Mesenchymal stem cell (in vitro differentiated cells and primary cell): Measurements from ENCODE around the gene TRAPPC2.

Experiments used
- DNase-seq: peaks from one replicate; pipeline ENCODE4 v3.0.0-alpha.2; 2013
- H2AFZ ChIP-seq: one replicate; pipeline ENCODE4 v1.6.1; 2013; ENCODE audit warnings: low read depth, mild to moderate bottlenecking, control low read depth, inconsistent platforms, low read length, moderate library complexity
- H2AK5ac ChIP-seq: 2 replicates; pipeline ENCODE4 v1.6.1; 2013; ENCODE audit warnings: low read length, moderate library complexity, mild to moderate bottlenecking, inconsistent platforms; ENCODE audit not compliant: severe bottlenecking
- H2BK120ac ChIP-seq: one replicate; pipeline ENCODE4 v1.6.1; 2013; ENCODE audit warnings: low read depth, mild to moderate bottlenecking, inconsistent platforms, low read length, moderate library complexity
- H2BK12ac ChIP-seq, 2 experiments: one replicate each; pipeline ENCODE4 v1.6.1; 2013; ENCODE audit warnings: inconsistent platforms in 2 of 2, low read length in 2 of 2, mild to moderate bottlenecking in 2 of 2, moderate library complexity in 2 of 2, control low read depth in 1 of 2
- H2BK15ac ChIP-seq: one replicate; pipeline ENCODE4 v1.6.1; 2013; ENCODE audit warnings: mild to moderate bottlenecking, low read depth, inconsistent platforms; ENCODE audit not compliant: poor library complexity, severe bottlenecking
- H2BK5ac ChIP-seq: 2 replicates; pipeline ENCODE4 v1.6.1; 2013; ENCODE audit warnings: low read depth, mild to moderate bottlenecking, low read length, control low read depth, inconsistent platforms; ENCODE audit not compliant: poor library complexity, severe bottlenecking
- H3K14ac ChIP-seq, 2 experiments: one replicate each; pipeline ENCODE4 v1.6.1; 2013; ENCODE audit warnings: inconsistent platforms in 2 of 2, low read length in 2 of 2, control low read depth in 1 of 2, mild to moderate bottlenecking in 1 of 2, moderate library complexity in 1 of 2
- H3K18ac ChIP-seq, 2 experiments: one replicate each; pipeline ENCODE4 v1.6.1; 2013; ENCODE audit warnings: inconsistent platforms in 2 of 2, low read length in 2 of 2, control low read depth in 1 of 2, low read depth in 1 of 2, mild to moderate bottlenecking in 1 of 2
- H3K23ac ChIP-seq, 2 experiments: one replicate each; pipeline ENCODE4 v1.6.1; 2013; ENCODE audit warnings: inconsistent platforms in 2 of 2, low read length in 2 of 2, mild to moderate bottlenecking in 2 of 2, moderate library complexity in 2 of 2, control low read depth in 1 of 2
- H3K27ac ChIP-seq: 2 replicates; pipeline ENCODE4 v1.5.1; 2013; ENCODE audit warnings: mild to moderate bottlenecking, moderate library complexity, low read length, control low read depth, inconsistent platforms; ENCODE audit not compliant: poor library complexity, severe bottlenecking
- H3K27me3 ChIP-seq, 2 experiments: 2 replicates each; pipeline versions ENCODE4 v1.6.1 to v1.7.0; 2013; ENCODE audit warnings: low read length in 2 of 2, mild to moderate bottlenecking in 2 of 2, moderate library complexity in 2 of 2, control low read depth in 1 of 2, inconsistent platforms in 1 of 2; ENCODE audit not compliant: control insufficient read depth in 1 of 2, insufficient read depth in 1 of 2
- H3K36me3 ChIP-seq, 2 experiments: 2 replicates each; pipeline versions ENCODE4 v1.6.1 to v1.7.0; 2013; ENCODE audit warnings: low read length in 2 of 2, control low read depth in 1 of 2, inconsistent platforms in 1 of 2, low read depth in 1 of 2, mild to moderate bottlenecking in 1 of 2; ENCODE audit not compliant: insufficient read depth in 2 of 2, control insufficient read depth in 1 of 2
- H3K4ac ChIP-seq, 2 experiments: one replicate each; pipeline ENCODE4 v1.6.1; 2013; ENCODE audit warnings: inconsistent platforms in 2 of 2, low read length in 2 of 2, mild to moderate bottlenecking in 2 of 2, moderate library complexity in 2 of 2, control low read depth in 1 of 2, low read depth in 1 of 2
- H3K4me1 ChIP-seq: 2 replicates; pipeline ENCODE4 v1.6.1; 2013; ENCODE audit warnings: low read depth, low read length, control low read depth; ENCODE audit not compliant: control insufficient read depth, insufficient read depth
- H3K4me2 ChIP-seq: 2 replicates; pipeline ENCODE4 v1.6.1; 2013; ENCODE audit warnings: low read length, mild to moderate bottlenecking, inconsistent platforms; ENCODE audit not compliant: poor library complexity, severe bottlenecking
- H3K4me3 ChIP-seq, 2 experiments: 2 replicates each; pipeline versions ENCODE4 v1.5.1 to v1.7.0; 2013; ENCODE audit warnings: low read length in 2 of 2, mild to moderate bottlenecking in 2 of 2, control low read depth in 1 of 2, low read depth in 1 of 2; ENCODE audit not compliant: insufficient read depth in 1 of 2
- H3K79me1 ChIP-seq: replicated peaks from 2 replicates; pipeline ENCODE4 v1.6.1; 2013; ENCODE audit warnings: mild to moderate bottlenecking, control low read depth, low read length, inconsistent platforms; ENCODE audit not compliant: poor library complexity, severe bottlenecking
- H3K9ac ChIP-seq: 2 replicates; pipeline ENCODE4 v1.7.0; 2013; ENCODE audit warnings: mild to moderate bottlenecking, low read length, moderate library complexity
- H3K9me3 ChIP-seq: 2 replicates; pipeline ENCODE4 v1.7.0; 2013; ENCODE audit warnings: mild to moderate bottlenecking, low read length; ENCODE audit not compliant: control insufficient read depth
- H4K8ac ChIP-seq: one replicate; pipeline ENCODE4 v1.6.1; 2013; ENCODE audit warnings: inconsistent platforms, mild to moderate bottlenecking, low read length, moderate library complexity
- H4K91ac ChIP-seq: one replicate; pipeline ENCODE4 v1.6.1; 2013; ENCODE audit warnings: mild to moderate bottlenecking, low read length, inconsistent platforms
- WGBS: methylation state at CpG from one replicate; pipeline ENCODE4 v1.1.7; 2013; ENCODE audit warnings: mixed read lengths; 5-methylcytosine and 5-hydroxymethylcytosine counted together

The TRAPPC2 gene

DNA sequence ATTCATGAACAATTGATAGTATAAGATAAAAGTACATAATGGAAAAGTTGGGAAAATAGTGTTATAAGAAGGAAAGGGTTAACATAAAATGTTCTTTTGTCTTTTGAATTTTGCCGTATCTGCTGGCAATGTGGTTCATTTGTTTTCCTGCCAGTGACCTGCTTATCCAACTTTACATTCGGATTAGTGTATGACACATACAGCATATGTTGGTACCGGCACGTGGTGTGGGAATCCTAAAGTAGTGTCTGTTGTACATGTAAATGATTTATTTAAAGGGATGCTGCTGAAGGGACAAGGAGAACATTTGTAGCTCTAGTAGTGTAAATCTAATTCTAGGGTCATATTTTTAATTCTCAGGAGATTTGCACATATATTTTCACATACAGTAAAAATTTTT is 34.0 kb downstream of the TRAPPC2 start:
- no peaks in the 10 kb centered on the region for H3K9me3 ChIP-seq
- H3K9ac ChIP-seq = no peak overlapping the region

DNA sequence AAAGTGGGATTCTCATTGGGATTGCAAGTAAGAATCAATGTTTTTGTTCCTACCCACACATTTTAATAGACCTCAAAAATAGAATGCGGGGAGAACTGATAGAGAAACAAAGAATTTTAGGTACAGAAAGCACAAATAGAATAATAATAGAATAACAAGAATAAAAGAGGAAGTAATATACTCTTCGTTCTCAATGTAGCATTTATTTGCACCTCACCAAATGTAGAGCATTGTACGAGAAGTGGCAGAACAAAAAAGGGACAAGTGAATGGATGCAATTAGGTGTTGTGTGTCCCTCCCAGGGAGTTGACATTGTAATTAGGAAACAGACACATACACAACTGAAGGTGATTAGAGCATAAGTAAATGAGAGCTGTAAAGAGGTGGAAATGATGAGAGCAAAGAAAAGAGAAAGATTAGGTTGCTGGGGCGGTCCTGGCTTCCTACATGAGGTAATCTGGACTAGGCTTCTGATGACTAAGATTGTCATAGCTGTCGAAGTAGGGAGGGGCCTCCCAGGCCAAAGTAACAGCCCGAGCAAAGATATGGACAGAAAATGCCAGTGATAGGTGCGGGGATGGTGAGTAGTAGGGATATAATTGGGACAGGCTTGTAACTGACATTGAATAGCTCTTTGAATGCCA is 35.1 kb downstream of the TRAPPC2 start:
- Histone ChIP-seq H3K4ac (no peak overlapping the region), H2BK12ac (no peak overlapping the region), H3K36me3 (peaks cover 0 to 14% of the 10 kb centered on the region in 2 experiments), H3K9me3 (no peaks in the 10 kb centered on the region), H3K27me3 (no peaks in the 10 kb centered on the region), H2BK120ac (no peak overlapping the region), H2AFZ (no peak overlapping the region), H4K91ac (no peak overlapping the region), H3K14ac (no peak overlapping the region), H2BK5ac (no peak overlapping the region), H3K4me1 (peaks cover 3% of the 10 kb centered on the region), H3K18ac (no peak overlapping the region), H3K9ac (no peak overlapping the region), H4K8ac (no peak overlapping the region), H3K23ac (no peak overlapping the region), H3K27ac (no peak overlapping the region), H2BK15ac (no peak overlapping the region), H3K4me2 (no peak overlapping the region), H3K79me1 (no peaks in the 10 kb centered on the region), H2AK5ac (no peak overlapping the region), H3K4me3 (no peak overlapping the region)
- peak; percentile 15 for DNase-seq
- WGBS = 78% methylated on average over 5 of the region's 7 CpGs

More for the DNA sequence above, 34.0 kb downstream of the TRAPPC2 start:
- H3K4ac ChIP-seq = no peak overlapping the region
- H4K91ac ChIP-seq = no peak overlapping the region
- no peak for DNase-seq
- H2BK5ac ChIP-seq = no peak overlapping the region
- no peak overlapping the region for H3K23ac ChIP-seq
- H3K4me1 ChIP-seq = peaks cover 3% of the 10 kb centered on the region
- no peak overlapping the region for H3K18ac ChIP-seq
- H2BK120ac ChIP-seq = no peak overlapping the region
- no peak overlapping the region for H4K8ac ChIP-seq
- H2BK12ac ChIP-seq = no peak overlapping the region
- WGBS = 86% methylated on average over 4 of the region's 4 CpGs
- H2AFZ ChIP-seq = no peak overlapping the region
- no peak overlapping the region for H2BK15ac ChIP-seq
- no peak overlapping the region for H3K14ac ChIP-seq
- H3K4me3 ChIP-seq = no peak overlapping the region
- no peaks in the 10 kb centered on the region for H3K27me3 ChIP-seq
- H3K79me1 ChIP-seq = no peaks in the 10 kb centered on the region
- no peak overlapping the region for H3K27ac ChIP-seq
- H3K4me2 ChIP-seq = no peak overlapping the region
- H2AK5ac ChIP-seq = no peak overlapping the region
- peaks cover 0 to 14% of the 10 kb centered on the region in 2 experiments for H3K36me3 ChIP-seq

DNA sequence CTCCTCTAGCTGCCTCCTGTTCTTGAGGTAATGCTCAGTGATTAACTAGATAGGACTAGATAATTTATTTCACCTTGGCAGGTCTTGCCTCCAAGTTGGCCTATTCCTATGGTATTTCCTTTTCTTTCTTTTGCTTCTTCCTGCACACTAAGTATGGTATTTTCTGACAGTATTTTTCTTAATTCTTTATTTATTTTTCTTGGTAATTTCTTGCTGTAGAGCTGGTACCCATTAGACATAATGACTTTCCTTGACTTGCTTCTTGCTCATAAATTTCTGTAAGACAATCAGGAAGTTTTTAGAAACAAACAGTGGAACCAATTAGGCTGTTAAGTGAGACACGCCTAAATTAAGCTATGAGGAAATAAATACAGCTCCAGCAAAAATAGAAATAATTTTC is 36.0 kb downstream of the TRAPPC2 start:
- Histone ChIP-seq H3K4me3 (no peak overlapping the region), H4K91ac (no peak overlapping the region), H3K9me3 (no peaks in the 10 kb centered on the region), H3K27ac (no peak overlapping the region), H2AFZ (no peak overlapping the region), H2AK5ac (no peak overlapping the region), H2BK120ac (no peak overlapping the region), H3K4me2 (no peak overlapping the region), H4K8ac (no peak overlapping the region), H3K27me3 (no peaks in the 10 kb centered on the region), H2BK12ac (no peak overlapping the region), H3K36me3 (peaks cover 0 to 10% of the 10 kb centered on the region in 2 experiments), H3K4ac (no peak overlapping the region), H3K18ac (no peak overlapping the region), H3K9ac (no peak overlapping the region), H2BK15ac (no peak overlapping the region), H3K4me1 (peaks cover 3% of the 10 kb centered on the region), H3K79me1 (no peaks in the 10 kb centered on the region), H2BK5ac (no peak overlapping the region), H3K14ac (no peak overlapping the region), H3K23ac (no peak overlapping the region)
- WGBS = no CpG with 5 or more reads among the region's 1 CpG
- DNase-seq = no peak

DNA sequence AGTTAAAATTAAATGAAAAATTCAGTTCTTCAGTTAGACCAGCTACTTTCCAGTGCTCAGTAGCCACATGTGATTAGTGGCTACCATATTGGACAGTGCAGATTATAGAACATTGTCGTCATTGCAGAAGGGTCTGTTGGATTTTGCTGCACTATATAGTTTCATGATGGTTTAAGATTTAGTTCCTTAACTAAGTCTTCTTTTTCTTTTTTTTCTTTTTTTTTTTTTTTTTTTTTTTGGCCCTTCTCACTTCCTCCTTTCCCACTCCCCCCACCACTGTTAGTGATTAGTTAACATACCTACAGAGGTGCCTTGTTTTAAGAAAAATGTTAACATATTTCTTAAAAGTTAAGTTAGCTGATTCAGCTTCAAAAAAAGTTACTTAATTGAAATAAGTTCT is 36.4 kb downstream of the TRAPPC2 start:
- no peak overlapping the region for H2BK15ac ChIP-seq
- peaks cover 5% of the 10 kb centered on the region for H3K4me1 ChIP-seq

More for the DNA sequence above, 36.4 kb downstream of the TRAPPC2 start:
- H3K14ac ChIP-seq = no peak overlapping the region
- no peak overlapping the region for H3K18ac ChIP-seq
- H3K23ac ChIP-seq = no peak overlapping the region
- no CpG with 5 or more reads among the region's 1 CpG for WGBS
- no peaks in the 10 kb centered on the region for H3K79me1 ChIP-seq
- peaks cover 0 to 4% of the 10 kb centered on the region in 2 experiments for H3K27me3 ChIP-seq
- no peak overlapping the region for H3K4ac ChIP-seq
- no peak overlapping the region for H3K9ac ChIP-seq
- no peak overlapping the region for H3K4me2 ChIP-seq
- H3K9me3 ChIP-seq = no peaks in the 10 kb centered on the region
- no peak overlapping the region for H2BK12ac ChIP-seq
- H2BK120ac ChIP-seq = no peak overlapping the region
- H3K36me3 ChIP-seq = peaks cover 0 to 9% of the 10 kb centered on the region in 2 experiments
- H4K91ac ChIP-seq = no peak overlapping the region
- H4K8ac ChIP-seq = no peak overlapping the region
- no peak overlapping the region for H2BK5ac ChIP-seq
- no peak overlapping the region for H2AK5ac ChIP-seq
- H3K27ac ChIP-seq = no peak overlapping the region
- H3K4me3 ChIP-seq = no peak overlapping the region
- DNase-seq = no peak
- H2AFZ ChIP-seq = no peak overlapping the region
